Lower leg skin (tissue), 4 donors: Measurements from ENCODE around the gene ANO5. TPM values are rescaled to one million over a fixed set of nuclear protein-coding genes. Genes with fewer than 3 reads are reported as not detected.
"Not testable (repeated sequence)": the region's sequence is repeated elsewhere in the genome, so short reads cannot be mapped to it uniquely, and the experiment has no call there.

Experiments
- DNase-seq, 2 donors: peaks; one replicate each; pipeline ENCODE4 v3.0.0-alpha.2; 2019; ENCODE audit warnings: low spot score in 2 of 2
- H3K4me3 ChIP-seq: fragments of 200-600 bp; sonication (generic); 2 replicates; pipeline ENCODE4 v1.5.1; 2017; ENCODE audit warnings: mild to moderate bottlenecking, low read depth; ENCODE audit not compliant: poor library complexity, severe bottlenecking
- POLR2A ChIP-seq, 2 donors: fragments of 450-650 bp; IDR thresholded peaks; one replicate each; pipeline ENCODE4 v1.6.1; 2016 to 2017; ENCODE audit warnings: antibody characterized with exemption in 2 of 2, mild to moderate bottlenecking in 1 of 2, moderate library complexity in 1 of 2
- WGBS, 2 donors: methylation state at CpG; one replicate each; pipeline ENCODE4 v1.1.5; 2018; 5-methylcytosine and 5-hydroxymethylcytosine counted together
- intact Hi-C: fragments of 100-400 bp; cut with DNase I; formaldehyde crosslinking; loops from one replicate; pipeline ENCODE4 v1.15.0; 2023; ENCODE audit warnings: low total_unique reads
- total RNA-seq, 4 donors: library from RNA; depleted of rRNA; stranded (reverse); fragments of >200 nt; gene quantifications; one replicate each; pipeline ENCODE4 v1.1.0, GENCODE V29; 2016
- TF ChIP-seq, protein P1 (sequence below), 3 donors: fragments of 450-650 bp; IDR thresholded peaks; one replicate each; pipeline ENCODE4 v1.5.1; 2016; ENCODE audit warnings: antibody characterized with exemption in 3 of 3, mild to moderate bottlenecking in 3 of 3, moderate library complexity in 2 of 3

ANO5 gene
- total RNA-seq, 4 donors from 2014 or later: 0.19 to 0.98 (median 0.71) TPM

GRCh38 chr11:22273781-22274180, 80.9 kb downstream of the ANO5 start:
- no peak overlapping the region for H3K4me3 ChIP-seq
- WGBS, 2 donors: 90 to 93% methylated on average over 1 of the region's 1 CpG
- DNase-seq: no peak
- intact Hi-C loops: no loop called here
- no peak for TF ChIP-seq POLR2A (IDR thresholded peaks at IDR 0.05)
- TF ChIP-seq, protein P1, sequence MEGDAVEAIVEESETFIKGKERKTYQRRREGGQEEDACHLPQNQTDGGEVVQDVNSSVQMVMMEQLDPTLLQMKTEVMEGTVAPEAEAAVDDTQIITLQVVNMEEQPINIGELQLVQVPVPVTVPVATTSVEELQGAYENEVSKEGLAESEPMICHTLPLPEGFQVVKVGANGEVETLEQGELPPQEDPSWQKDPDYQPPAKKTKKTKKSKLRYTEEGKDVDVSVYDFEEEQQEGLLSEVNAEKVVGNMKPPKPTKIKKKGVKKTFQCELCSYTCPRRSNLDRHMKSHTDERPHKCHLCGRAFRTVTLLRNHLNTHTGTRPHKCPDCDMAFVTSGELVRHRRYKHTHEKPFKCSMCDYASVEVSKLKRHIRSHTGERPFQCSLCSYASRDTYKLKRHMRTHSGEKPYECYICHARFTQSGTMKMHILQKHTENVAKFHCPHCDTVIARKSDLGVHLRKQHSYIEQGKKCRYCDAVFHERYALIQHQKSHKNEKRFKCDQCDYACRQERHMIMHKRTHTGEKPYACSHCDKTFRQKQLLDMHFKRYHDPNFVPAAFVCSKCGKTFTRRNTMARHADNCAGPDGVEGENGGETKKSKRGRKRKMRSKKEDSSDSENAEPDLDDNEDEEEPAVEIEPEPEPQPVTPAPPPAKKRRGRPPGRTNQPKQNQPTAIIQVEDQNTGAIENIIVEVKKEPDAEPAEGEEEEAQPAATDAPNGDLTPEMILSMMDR (IDR thresholded peaks at IDR 0.05): no peak

GRCh38 chr11:22275600-22275999, 82.7 kb downstream of the ANO5 start:
- intact Hi-C loops: no loop called here
- H3K4me3 ChIP-seq: no peak overlapping the region
- no peak for TF ChIP-seq POLR2A (IDR thresholded peaks at IDR 0.05)
- TF ChIP-seq, protein P1 (IDR thresholded peaks at IDR 0.05): no peak
- no peak for DNase-seq

DNA sequence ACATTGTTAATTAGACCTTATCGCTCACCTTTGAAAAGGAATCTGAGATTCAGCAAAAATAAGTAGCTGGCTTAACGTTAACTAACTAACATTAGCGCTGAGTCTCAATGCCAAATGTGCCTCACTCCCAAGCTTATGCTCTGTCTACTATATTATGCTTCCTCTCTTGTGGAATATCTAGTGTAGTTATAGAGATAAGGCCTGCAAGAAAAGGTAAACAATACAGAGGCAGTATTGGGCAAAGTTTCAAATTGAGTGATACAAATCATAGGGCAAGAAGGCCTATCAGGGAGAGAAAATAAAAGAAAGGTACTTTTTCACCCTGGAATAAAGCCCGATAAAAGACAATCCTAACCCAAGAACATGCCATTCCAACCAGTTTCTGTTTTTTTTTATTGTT, 83.7 kb downstream of the ANO5 start:
- no peak overlapping the region for H3K4me3 ChIP-seq
- WGBS, 2 donors: 85 to 89% methylated on average over 4 of the region's 4 CpGs
- DNase-seq: no peak
- intact Hi-C loops: no loop called here
- TF ChIP-seq, protein P1 (IDR thresholded peaks at IDR 0.05): no peak
- TF ChIP-seq POLR2A (IDR thresholded peaks at IDR 0.05): no peak

- DNase-seq, intact Hi-C loops, H3K4me3 ChIP-seq: not testable (repeated sequence)
- WGBS, 2 donors: 91 to 92% methylated on average over 17 of the region's 17 CpGs
Observed at GRCh38 chr11:22284991-22285390, 92.1 kb downstream of the ANO5 start.

- intact Hi-C loops: loop anchor here (10.0 kb wide), 1 partner anchor 1658 kb away; no protein-coding TSS in a partner anchor
- TF ChIP-seq, protein P1 (IDR thresholded peaks at IDR 0.05): no peak
- no peak for TF ChIP-seq POLR2A (IDR thresholded peaks at IDR 0.05)
- no peak overlapping the region for H3K4me3 ChIP-seq
- DNase-seq: no peak
Observed at GRCh38 chr11:22302368-22302767, 109.5 kb downstream of the ANO5 start.

GRCh38 chr11:22304337-22304961, 111.6 kb downstream of the ANO5 start:
- no peak overlapping the region for H3K4me3 ChIP-seq
- 43 to 46% methylated on average over 5 of the region's 5 CpGs for WGBS, 2 donors

More at GRCh38 chr11:22304337-22304961, 111.6 kb downstream of the ANO5 start:
- intact Hi-C loops: loop anchor here (10.0 kb wide), 1 partner anchor 1660 kb away; no protein-coding TSS in a partner anchor
- no peak for TF ChIP-seq POLR2A (IDR thresholded peaks at IDR 0.05)
- TF ChIP-seq, protein P1 (IDR thresholded peaks at IDR 0.05): no peak
- no peak for DNase-seq
